Posterior cingulate gyrus (tissue), 11 donors: ENCODE measurements around the gene VNN1.
"Not testable (repeated sequence)": the region's sequence is repeated elsewhere in the genome, so short reads cannot be mapped to it uniquely, and the experiment has no call there.

Experiments
- DNase-seq, 10 donors: peaks; one replicate each; pipeline versions ENCODE4 v3.0.0 to v3.0.0-alpha.2; 2020 to 2021; ENCODE audit warnings: mixed read lengths in 3 of 10
- intact Hi-C: fragments of 100-400 bp; cut with DNase I; formaldehyde crosslinking; loops from one replicate; pipeline ENCODE4 v1.15.1; 2023

VNN1 gene

GRCh38 chr6:132675749-132676148 is 38.1 kb downstream of the VNN1 start:
- intact Hi-C loops = no loop called here
- DNase-seq = no peak

GRCh38 chr6:132675002-132675401 is 38.9 kb downstream of the VNN1 start:
- intact Hi-C loops = no loop called here

GRCh38 chr6:132673376-132674094 is 40.3 kb downstream of the VNN1 start:
- intact Hi-C loops = no loop called here
- no peak for DNase-seq

More at GRCh38 chr6:132675002-132675401, 38.9 kb downstream of the VNN1 start:
- no peak for DNase-seq

- intact Hi-C loops = no loop called here
- DNase-seq = no peak
These were observed 42.6 kb downstream of the VNN1 start for GRCh38 chr6:132671295-132671694.

GRCh38 chr6:132669690-132670291 is 44.1 kb downstream of the VNN1 start:
- no peak for DNase-seq
- intact Hi-C loops = loop anchor here (1.0 kb wide), 1 partner anchor 99 kb away; no protein-coding TSS in a partner anchor

GRCh38 chr6:132666118-132666517 is 47.7 kb downstream of the VNN1 start:
- no peak for DNase-seq
- intact Hi-C loops = no loop called here

GRCh38 chr6:132664309-132665034 is 49.4 kb downstream of the VNN1 start:
- DNase-seq = no peak
- intact Hi-C loops = no loop called here

- no peak for DNase-seq
- intact Hi-C loops = no loop called here
These were observed 50.2 kb downstream of the VNN1 start for GRCh38 chr6:132663661-132664060.

GRCh38 chr6:132661906-132662305 is 51.9 kb downstream of the VNN1 start:
- intact Hi-C loops = no loop called here
- no peak for DNase-seq

- intact Hi-C loops = no loop called here
- DNase-seq = no peak
These were observed 54.8 kb downstream of the VNN1 start, which contains the start of gene TAAR1 for GRCh38 chr6:132659082-132659481. TSS of gene TAAR1 (minus strand) at chr6:132659182. CDS start at chr6:132646003, 13,179 bp downstream.

- intact Hi-C loops = no loop called here
- DNase-seq = no peak
These were observed 62.8 kb downstream of the VNN1 start for GRCh38 chr6:132651062-132651461.

GRCh38 chr6:132650429-132650828 is 63.4 kb downstream of the VNN1 start:
- intact Hi-C loops = no loop called here
- no peak for DNase-seq

GRCh38 chr6:132648828-132649227 is 65.0 kb downstream of the VNN1 start:
- no peak for DNase-seq
- intact Hi-C loops = no loop called here

GRCh38 chr6:132648356-132648755 is 65.5 kb downstream of the VNN1 start:
- no peak for DNase-seq
- intact Hi-C loops = no loop called here

GRCh38 chr6:132643547-132643946 is 70.3 kb downstream of the VNN1 start:
- no peak for DNase-seq
- intact Hi-C loops = no loop called here

- DNase-seq, intact Hi-C loops: not testable (repeated sequence)
These were observed 76.7 kb downstream of the VNN1 start for GRCh38 chr6:132637135-132637534.

GRCh38 chr6:132635906-132636305 is 77.9 kb downstream of the VNN1 start:
- DNase-seq, intact Hi-C loops: not testable (repeated sequence)

- intact Hi-C loops, DNase-seq: not testable (repeated sequence)
These were observed 78.6 kb downstream of the VNN1 start for GRCh38 chr6:132635288-132635687.

- intact Hi-C loops = no loop called here
- DNase-seq = no peak
These were observed 79.1 kb downstream of the VNN1 start for GRCh38 chr6:132634796-132635195.

GRCh38 chr6:132633362-132633761 is 80.5 kb downstream of the VNN1 start:
- intact Hi-C loops = no loop called here
- no peak for DNase-seq
